Endothelial cell of umbilical vein (primary cell): Measurements from ENCODE around the gene NDUFAF2.

ENCODE experiments used
- EZH2 ChIP-seq: IDR thresholded peaks from 2 replicates; pipeline ENCODE4 v1.6.1; 2012; ENCODE audit warnings: borderline replicate concordance, low read depth, mild to moderate bottlenecking, moderate library complexity, low read length, inconsistent platforms; ENCODE audit not compliant: severe bottlenecking
- FOS ChIP-seq: IDR thresholded peaks from 2 replicates; pipeline ENCODE4 v1.6.1; 2011; ENCODE audit warnings: mild to moderate bottlenecking, low read length, moderate library complexity, borderline replicate concordance; ENCODE audit not compliant: insufficient read depth
- MAX ChIP-seq: IDR thresholded peaks from 2 replicates; pipeline ENCODE4 v1.6.1; 2011; ENCODE audit not compliant: insufficient read depth, insufficient read length
- POLR2A ChIP-seq: IDR thresholded peaks from 2 replicates; pipeline ENCODE4 v1.6.1; 2012; ENCODE audit warnings: low read depth, mild to moderate bottlenecking, control low read depth, low read length
- POLR2AphosphoS5 ChIP-seq: IDR thresholded peaks from 2 replicates; pipeline ENCODE4 v1.6.1; 2012; ENCODE audit warnings: low read depth, mild to moderate bottlenecking, control low read depth, low read length, moderate library complexity; ENCODE audit not compliant: insufficient read depth
- TF ChIP-seq, protein P1 (sequence below), 2 donors: IDR thresholded peaks; 1 replicate in 1 of 2; 2 replicates in 1 of 2; pipeline ENCODE4 v1.5.1; 2011; ENCODE audit warnings: low read length in 2 of 2, mild to moderate bottlenecking in 2 of 2, moderate library complexity in 2 of 2, control low read depth in 1 of 2, inconsistent platforms in 1 of 2, low read depth in 1 of 2; ENCODE audit not compliant: insufficient read depth in 1 of 2; ENCODE audit errors: extremely low read depth in 1 of 2

DNA sequence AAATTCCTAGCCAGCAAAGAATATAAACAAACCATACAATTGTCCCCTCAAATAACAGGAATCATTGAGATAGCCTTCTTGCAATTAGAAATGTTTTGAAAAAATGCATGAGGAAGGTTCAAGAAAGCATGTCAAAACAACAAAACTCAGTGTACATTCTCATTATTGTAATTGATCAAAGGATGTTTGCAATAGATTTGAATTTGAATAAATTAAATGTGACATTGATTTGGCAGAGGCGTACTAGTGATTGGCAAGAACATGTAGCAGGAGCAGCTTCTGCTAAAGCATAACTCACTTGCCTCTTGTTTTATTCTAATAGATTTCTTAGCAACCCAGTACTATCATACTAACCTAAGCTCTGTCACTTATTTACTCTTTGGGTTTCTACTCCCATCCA, 197.4 kb downstream of the NDUFAF2 start:
- TF ChIP-seq MAX, result no peak
- no peak for TF ChIP-seq POLR2A
- TF ChIP-seq, protein P1, sequence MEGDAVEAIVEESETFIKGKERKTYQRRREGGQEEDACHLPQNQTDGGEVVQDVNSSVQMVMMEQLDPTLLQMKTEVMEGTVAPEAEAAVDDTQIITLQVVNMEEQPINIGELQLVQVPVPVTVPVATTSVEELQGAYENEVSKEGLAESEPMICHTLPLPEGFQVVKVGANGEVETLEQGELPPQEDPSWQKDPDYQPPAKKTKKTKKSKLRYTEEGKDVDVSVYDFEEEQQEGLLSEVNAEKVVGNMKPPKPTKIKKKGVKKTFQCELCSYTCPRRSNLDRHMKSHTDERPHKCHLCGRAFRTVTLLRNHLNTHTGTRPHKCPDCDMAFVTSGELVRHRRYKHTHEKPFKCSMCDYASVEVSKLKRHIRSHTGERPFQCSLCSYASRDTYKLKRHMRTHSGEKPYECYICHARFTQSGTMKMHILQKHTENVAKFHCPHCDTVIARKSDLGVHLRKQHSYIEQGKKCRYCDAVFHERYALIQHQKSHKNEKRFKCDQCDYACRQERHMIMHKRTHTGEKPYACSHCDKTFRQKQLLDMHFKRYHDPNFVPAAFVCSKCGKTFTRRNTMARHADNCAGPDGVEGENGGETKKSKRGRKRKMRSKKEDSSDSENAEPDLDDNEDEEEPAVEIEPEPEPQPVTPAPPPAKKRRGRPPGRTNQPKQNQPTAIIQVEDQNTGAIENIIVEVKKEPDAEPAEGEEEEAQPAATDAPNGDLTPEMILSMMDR (IDR thresholded peaks at IDR 0.05; ENCODE audit: extremely low read depth in 1 of 2, insufficient read depth in 1 of 2, low read depth in 1 of 2, low read length in 2 of 2), result no peak
- TF ChIP-seq POLR2AphosphoS5, result no peak
- no peak for TF ChIP-seq EZH2
- TF ChIP-seq FOS, result no peak
